Vagina (tissue), 2 donors: ENCODE measurements around the gene CROT.

Experiments
- CTCF ChIP-seq, 3 experiments: fragments of 450-650 bp in 2 of 3; fragments of 200-600 bp in 1 of 3; sonication (generic) in 1 of 3; IDR thresholded peaks; one replicate each; pipeline ENCODE4 v1.5.1; 2017 to 2019; ENCODE audit warnings: antibody characterized with exemption in 3 of 3, mild to moderate bottlenecking in 2 of 3, moderate library complexity in 2 of 3
- POLR2AphosphoS5 ChIP-seq, 2 donors: sonication (generic); formaldehyde crosslinking; IDR thresholded peaks; one replicate each; pipeline ENCODE4 v1.9.0; 2017; ENCODE audit warnings: antibody characterized with exemption in 2 of 2, mild to moderate bottlenecking in 2 of 2, low read depth in 1 of 2; ENCODE audit not compliant: insufficient read depth in 1 of 2

- no peak for TF ChIP-seq CTCF (IDR thresholded peaks at IDR 0.05)
- no peak for TF ChIP-seq POLR2AphosphoS5 (IDR thresholded peaks at IDR 0.05; ENCODE audit: insufficient read depth in 1 of 2, low read depth in 1 of 2)
Measured at GRCh38 chr7:87448388-87448787, 102.9 kb downstream of the CROT start.
